Lung (tissue), 12 donors: ENCODE measurements around the gene KCNJ15. TPM values are rescaled to one million over a fixed set of nuclear protein-coding genes. Genes with fewer than 3 reads are reported as not detected.

Experiments
- ATAC-seq: fragments of 200-7000 bp; cut with Tn5 transposase; one replicate; pipeline ENCODE4 v1.9.1; 2020; ENCODE audit warnings: moderate number of reproducible peaks; ENCODE audit not compliant: insufficient read depth, low FRiP score
- DNase-seq, 3 donors: peaks; one replicate each; pipeline ENCODE4 v3.0.0-alpha.2; 2013 to 2017
- H3K27ac ChIP-seq, 2 donors: one replicate each; pipeline ENCODE4 v1.5.1; 2013; ENCODE audit warnings: mild to moderate bottlenecking in 2 of 2, moderate library complexity in 2 of 2, control low read depth in 1 of 2, inconsistent platforms in 1 of 2, low read depth in 1 of 2, low read length in 1 of 2
- H3K27me3 ChIP-seq, 3 donors: one replicate each; pipeline ENCODE4 v1.5.1; 2013; ENCODE audit warnings: low read length in 2 of 3; ENCODE audit not compliant: control insufficient read depth in 3 of 3, insufficient read depth in 3 of 3
- H3K36me3 ChIP-seq, 4 donors: one replicate each; pipeline ENCODE4 v1.5.1; 2013; ENCODE audit warnings: low read length in 4 of 4, mild to moderate bottlenecking in 1 of 4, moderate library complexity in 1 of 4; ENCODE audit not compliant: control insufficient read depth in 4 of 4, insufficient read depth in 4 of 4
- H3K4me1 ChIP-seq, 5 donors: one replicate each; pipeline ENCODE4 v1.5.1; 2013; ENCODE audit warnings: low read length in 5 of 5, mild to moderate bottlenecking in 2 of 5, moderate library complexity in 1 of 5; ENCODE audit not compliant: control insufficient read depth in 5 of 5, insufficient read depth in 5 of 5
- H3K4me3 ChIP-seq: one replicate; pipeline ENCODE4 v1.5.1; 2013; ENCODE audit warnings: mild to moderate bottlenecking, control low read depth, moderate library complexity
- H3K9ac ChIP-seq, 2 donors: one replicate each; pipeline ENCODE4 v1.5.1; 2013; ENCODE audit warnings: low read length in 2 of 2, control low read depth in 1 of 2; ENCODE audit not compliant: insufficient read depth in 1 of 2
- H3K9me3 ChIP-seq, 4 donors: one replicate each; pipeline ENCODE4 v1.5.1; 2013; ENCODE audit warnings: low read length in 3 of 4, mild to moderate bottlenecking in 1 of 4, moderate library complexity in 1 of 4; ENCODE audit not compliant: control insufficient read depth in 4 of 4, insufficient read depth in 3 of 4
- WGBS, 2 donors: extraction: QIAGEN DNeasy Blood & Tissue Kit; methylation state at CpG; one replicate each; pipeline ENCODE4 v1.1.7; 2013; 5-methylcytosine and 5-hydroxymethylcytosine counted together
- polyA plus RNA-seq, 2 donors: library from polyadenylated mRNA; stranded (reverse); fragments of 200-250 nt; gene quantifications; one replicate each; pipeline ENCODE4 v1.2.1, GENCODE V29; 2013
- total RNA-seq, 2 donors: library from RNA; depleted of rRNA in 1 of 2; stranded (reverse); fragments of >200 nt in 1 of 2; gene quantifications; one replicate each; pipeline ENCODE4 v1.2.1, GENCODE V29; 2014 to 2021
- TF ChIP-seq, protein P1 (sequence below): IDR thresholded peaks from 2 replicates; pipeline ENCODE4 v1.5.1; 2012; ENCODE audit warnings: mild to moderate bottlenecking; ENCODE audit errors: control extremely low read depth, extremely low read depth
- donor health status: control.
- donor health status: control.
- donor health status: Bipolar disorder and iron deficiency.
- donor health status: healthy.
- donor health status: DM: yes; HTN: yes; CAD: no.

Gene KCNJ15
- total and polyA plus RNA-seq, 4 donors: 28.2 to 79.1 (median 61.5) TPM

DNA sequence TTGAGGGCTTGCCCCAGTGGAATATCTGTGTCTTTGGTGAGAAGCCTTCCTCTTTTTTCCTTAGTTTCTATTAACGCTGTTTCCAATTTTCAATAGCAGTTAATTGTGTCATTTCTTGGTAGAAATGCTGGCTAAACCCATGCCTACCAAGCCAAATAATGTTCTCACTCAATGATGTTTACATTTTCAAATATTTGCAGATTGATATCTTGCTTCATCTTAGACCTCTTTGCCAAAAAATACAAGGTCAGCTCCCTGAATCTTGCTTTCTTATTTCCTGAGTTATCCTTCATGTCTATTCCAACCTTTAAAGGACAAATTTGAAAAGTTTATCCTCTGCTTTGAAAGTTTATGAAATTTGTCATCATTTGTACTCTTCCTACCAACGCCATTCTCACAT is 5.1 kb downstream of the KCNJ15 start:
- ATAC-seq (no peak), DNase-seq (peak in 1 of 3 donors; percentile 7)
- Histone ChIP-seq H3K9me3 (no peaks in the 10 kb centered on the region), H3K36me3 (no peaks in the 10 kb centered on the region), H3K4me3 (no peak overlapping the region), H3K9ac (no peak overlapping the region), H3K4me1 (peaks cover 0 to 44% (median 18%) of the 10 kb centered on the region in 5 donors), H3K27me3 (no peaks in the 10 kb centered on the region), H3K27ac (no peak overlapping the region)
- TF ChIP-seq, protein P1, sequence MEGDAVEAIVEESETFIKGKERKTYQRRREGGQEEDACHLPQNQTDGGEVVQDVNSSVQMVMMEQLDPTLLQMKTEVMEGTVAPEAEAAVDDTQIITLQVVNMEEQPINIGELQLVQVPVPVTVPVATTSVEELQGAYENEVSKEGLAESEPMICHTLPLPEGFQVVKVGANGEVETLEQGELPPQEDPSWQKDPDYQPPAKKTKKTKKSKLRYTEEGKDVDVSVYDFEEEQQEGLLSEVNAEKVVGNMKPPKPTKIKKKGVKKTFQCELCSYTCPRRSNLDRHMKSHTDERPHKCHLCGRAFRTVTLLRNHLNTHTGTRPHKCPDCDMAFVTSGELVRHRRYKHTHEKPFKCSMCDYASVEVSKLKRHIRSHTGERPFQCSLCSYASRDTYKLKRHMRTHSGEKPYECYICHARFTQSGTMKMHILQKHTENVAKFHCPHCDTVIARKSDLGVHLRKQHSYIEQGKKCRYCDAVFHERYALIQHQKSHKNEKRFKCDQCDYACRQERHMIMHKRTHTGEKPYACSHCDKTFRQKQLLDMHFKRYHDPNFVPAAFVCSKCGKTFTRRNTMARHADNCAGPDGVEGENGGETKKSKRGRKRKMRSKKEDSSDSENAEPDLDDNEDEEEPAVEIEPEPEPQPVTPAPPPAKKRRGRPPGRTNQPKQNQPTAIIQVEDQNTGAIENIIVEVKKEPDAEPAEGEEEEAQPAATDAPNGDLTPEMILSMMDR: no peak
- 35 to 60% methylated on average over 2 of the region's 2 CpGs for WGBS, 2 donors

DNA sequence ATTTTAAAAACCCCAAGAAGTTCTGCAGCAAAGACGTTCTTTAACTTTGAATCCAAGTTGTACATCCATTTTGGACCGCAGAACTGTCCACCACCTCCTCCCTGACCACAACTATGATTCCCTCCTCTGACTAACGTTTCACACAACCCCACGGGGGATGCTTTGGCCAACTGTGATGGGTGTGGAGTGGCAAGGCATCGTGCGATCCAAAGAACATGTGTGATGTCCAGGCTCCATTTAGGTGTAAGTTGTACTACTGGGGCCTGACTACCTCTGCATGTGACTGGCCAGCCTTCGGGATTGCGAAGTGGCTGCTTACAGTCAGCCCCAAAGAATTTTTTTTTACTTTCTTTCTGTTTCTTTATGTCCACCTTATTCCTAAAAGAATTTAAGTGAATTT is 6.7 kb downstream of the KCNJ15 start:
- Histone ChIP-seq H3K36me3 (no peaks in the 10 kb centered on the region), H3K4me1 (peaks cover 0 to 54% (median 21%) of the 10 kb centered on the region in 5 donors), H3K9me3 (no peaks in the 10 kb centered on the region), H3K4me3 (no peak overlapping the region), H3K27me3 (no peaks in the 10 kb centered on the region), H3K9ac (no peak overlapping the region), H3K27ac (no peak overlapping the region)
- TF ChIP-seq, protein P1: no peak
- DNase-seq: no peak
- ATAC-seq: no peak
- 78 to 87% methylated on average over 8 of the region's 8 CpGs for WGBS, 2 donors

- DNase-seq (peak in 2 of 3 donors; percentile 75), ATAC-seq (no peak)
- Histone ChIP-seq H3K27ac (no peak overlapping the region), H3K4me1 (peaks cover 0 to 58% (median 31%) of the 10 kb centered on the region in 5 donors), H3K27me3 (no peaks in the 10 kb centered on the region), H3K36me3 (no peaks in the 10 kb centered on the region), H3K9me3 (no peaks in the 10 kb centered on the region), H3K4me3 (no peak overlapping the region), H3K9ac (no peak overlapping the region)
- 66 to 84% methylated on average over 3 of the region's 3 CpGs for WGBS, 2 donors
- TF ChIP-seq, protein P1: no peak
These were observed 7.8 kb downstream of the KCNJ15 start for GRCh38 chr21:38264571-38264970.

- Histone ChIP-seq H3K4me3 (no peak overlapping the region), H3K27ac (no peak overlapping the region), H3K27me3 (no peaks in the 10 kb centered on the region), H3K4me1 (peaks cover 0 to 63% (median 35%) of the 10 kb centered on the region in 5 donors), H3K36me3 (no peaks in the 10 kb centered on the region), H3K9me3 (no peaks in the 10 kb centered on the region), H3K9ac (no peak overlapping the region)
- TF ChIP-seq, protein P1: no peak
- no peak for DNase-seq
- 94 to 100% methylated on average over 1 of the region's 1 CpG for WGBS, 2 donors
- no peak for ATAC-seq
These were observed 8.4 kb downstream of the KCNJ15 start for GRCh38 chr21:38265166-38265565.
